K562 (cell line): Measurements from ENCODE around the gene CHTOP. TPM values are rescaled to one million over a fixed set of nuclear protein-coding genes. Genes with fewer than 3 reads are reported as not detected.
A peak's percentile ranks its signal among the peaks of the same experiment; 100 is the strongest.

Experiments used
- ARID1B ChIP-seq: fragments of 450-650 bp; IDR thresholded peaks from 2 replicates; pipeline ENCODE4 v1.6.1; 2016; ENCODE audit warnings: antibody characterized with exemption, mild to moderate bottlenecking, inconsistent platforms
- FOS ChIP-seq: IDR thresholded peaks from 3 replicates; pipeline ENCODE4 v1.6.1; 2011; ENCODE audit not compliant: insufficient read length; ENCODE audit errors: extremely low read depth
- HLTF ChIP-seq: fragments of 450-650 bp; IDR thresholded peaks from 2 replicates; pipeline ENCODE4 v1.6.1; 2016
- MCM2 ChIP-seq: fragments of 450-650 bp; IDR thresholded peaks from 2 replicates; pipeline ENCODE4 v1.6.1; 2017; ENCODE audit warnings: low read depth, mild to moderate bottlenecking
- MCM3 ChIP-seq: fragments of 450-650 bp; IDR thresholded peaks from 2 replicates; pipeline ENCODE4 v1.6.1; 2016
- NRF1 ChIP-seq, 2 experiments: fragments of 450-650 bp; IDR thresholded peaks in 1 of 2; conservative IDR thresholded peaks in 1 of 2; 2 replicates each; pipeline ENCODE4 v1.6.1; 2014; ENCODE audit warnings: mild to moderate bottlenecking in 2 of 2
- SLC30A9 ChIP-seq: fragments of 250-450 bp; sonication (Bioruptor Pico); IDR thresholded peaks from 2 replicates; pipeline ENCODE4 v1.8.0; 2022; ENCODE audit warnings: mild to moderate bottlenecking, moderate library complexity
- STAT5B ChIP-seq: fragments of 250-450 bp; sonication (Bioruptor Pico); IDR thresholded peaks from 2 replicates; pipeline ENCODE4 v1.8.0; 2021; ENCODE audit warnings: mild to moderate bottlenecking, inconsistent platforms
- ZBTB7A ChIP-seq: IDR thresholded peaks from 2 replicates; pipeline ENCODE4 v1.6.1; 2011; ENCODE audit warnings: low read depth, mild to moderate bottlenecking, low read length, moderate library complexity, borderline replicate concordance; ENCODE audit not compliant: control insufficient read depth
- ZNF445 ChIP-seq: fragments of 250-450 bp; sonication (Bioruptor Pico); IDR thresholded peaks from 2 replicates; pipeline ENCODE4 v1.4.0; 2020; ENCODE audit warnings: low read depth, mild to moderate bottlenecking, moderate library complexity
- polyA plus RNA-seq, 8 experiments: library from polyadenylated mRNA; depleted of rRNA in 4 of 8; stranded (reverse) in 5 of 8; unstranded in 3 of 8; fragments of >200 nt; fragmentation: Nextera tagmentation in 2 of 8; fragmentation: Illumina TruSeq in 1 of 8; extraction: Ambion mirVana in 2 of 8; extraction: Trizol in 1 of 8; gene quantifications; 2 replicates each; pipeline versions ENCODE4 v1.2.1 to v1.2.3, GENCODE V29; 2011 to 2014; ENCODE audit warnings: inconsistent platforms in 1 of 8, missing spikeins in 1 of 8
- total RNA-seq, 7 experiments: library from RNA; depleted of rRNA in 6 of 7; stranded (reverse); fragments of >200 nt in 6 of 7; fragmentation: Illumina TruSeq in 2 of 7; extraction: Trizol in 2 of 7; gene quantifications; 2 replicates each; pipeline versions ENCODE4 v1.2.1 to v1.2.3, GENCODE V29; 2011 to 2021; ENCODE audit warnings: low replicate concordance in 1 of 7
- TF ChIP-seq, protein P1 (sequence below): fragments of 150-350 bp; conservative IDR thresholded peaks from 2 replicates; pipeline ENCODE4 v1.6.1; 2014; ENCODE audit warnings: low read length
- TF ChIP-seq, protein P2 (sequence below), 2 experiments: fragments of 450-650 bp; formaldehyde crosslinking in 1 of 2; IDR thresholded peaks; 2 replicates each; pipeline versions ENCODE4 v1.4.0 to v1.6.1; 2014 to 2020; ENCODE audit warnings: mild to moderate bottlenecking in 2 of 2, borderline replicate concordance in 1 of 2, low read depth in 1 of 2
- TF ChIP-seq, protein P3 (sequence below): fragments of 150-350 bp; IDR thresholded peaks from 2 replicates; pipeline ENCODE4 v1.6.1; 2014; ENCODE audit warnings: low read depth, mild to moderate bottlenecking, low read length, borderline replicate concordance

Gene CHTOP
- total and polyA plus RNA-seq, 9 of the 15 experiments (the other 6 are each of a cell fraction or from before 2014, with no cell fraction given): 10.2 to 91.8 (median 60.8) TPM

DNA sequence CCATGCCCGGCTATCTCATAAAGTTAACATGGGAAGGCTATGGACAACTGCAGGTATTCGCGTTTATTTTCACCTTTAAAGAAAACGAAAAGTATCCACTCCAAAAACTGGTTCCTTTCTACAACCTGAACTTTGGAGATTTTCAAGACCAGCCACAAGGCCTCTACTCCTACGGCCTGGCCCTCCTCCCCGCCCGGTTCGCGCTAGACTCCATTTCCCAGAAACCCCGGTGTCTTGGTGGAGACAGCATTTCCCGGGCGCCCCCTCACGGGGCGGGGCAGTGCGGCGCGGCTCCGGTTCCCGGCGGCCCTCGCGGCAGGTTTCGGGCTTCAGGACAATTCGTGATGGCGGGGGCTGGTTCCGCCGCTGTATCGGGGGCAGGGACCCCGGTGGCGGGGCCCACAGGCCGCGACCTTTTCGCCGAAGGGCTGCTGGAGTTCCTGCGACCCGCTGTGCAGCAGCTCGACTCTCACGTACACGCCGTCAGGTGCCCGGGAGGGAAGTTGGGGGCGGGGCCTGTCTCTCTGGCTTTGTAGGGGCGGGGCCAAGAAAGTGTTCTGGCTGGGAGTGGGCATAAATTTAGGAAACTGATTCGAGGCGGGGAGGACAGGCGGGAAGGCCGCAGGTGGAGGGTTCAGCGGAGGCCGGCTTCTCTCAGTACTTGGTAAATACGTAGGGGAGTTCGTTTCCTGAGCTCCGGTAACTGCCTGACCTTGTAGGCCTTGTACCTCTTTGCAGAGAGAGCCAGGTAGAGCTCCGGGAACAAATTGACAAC is 24.7 kb downstream of the CHTOP start, which contains the start of gene SNAPIN (continued):
- TF ChIP-seq, protein P1, sequence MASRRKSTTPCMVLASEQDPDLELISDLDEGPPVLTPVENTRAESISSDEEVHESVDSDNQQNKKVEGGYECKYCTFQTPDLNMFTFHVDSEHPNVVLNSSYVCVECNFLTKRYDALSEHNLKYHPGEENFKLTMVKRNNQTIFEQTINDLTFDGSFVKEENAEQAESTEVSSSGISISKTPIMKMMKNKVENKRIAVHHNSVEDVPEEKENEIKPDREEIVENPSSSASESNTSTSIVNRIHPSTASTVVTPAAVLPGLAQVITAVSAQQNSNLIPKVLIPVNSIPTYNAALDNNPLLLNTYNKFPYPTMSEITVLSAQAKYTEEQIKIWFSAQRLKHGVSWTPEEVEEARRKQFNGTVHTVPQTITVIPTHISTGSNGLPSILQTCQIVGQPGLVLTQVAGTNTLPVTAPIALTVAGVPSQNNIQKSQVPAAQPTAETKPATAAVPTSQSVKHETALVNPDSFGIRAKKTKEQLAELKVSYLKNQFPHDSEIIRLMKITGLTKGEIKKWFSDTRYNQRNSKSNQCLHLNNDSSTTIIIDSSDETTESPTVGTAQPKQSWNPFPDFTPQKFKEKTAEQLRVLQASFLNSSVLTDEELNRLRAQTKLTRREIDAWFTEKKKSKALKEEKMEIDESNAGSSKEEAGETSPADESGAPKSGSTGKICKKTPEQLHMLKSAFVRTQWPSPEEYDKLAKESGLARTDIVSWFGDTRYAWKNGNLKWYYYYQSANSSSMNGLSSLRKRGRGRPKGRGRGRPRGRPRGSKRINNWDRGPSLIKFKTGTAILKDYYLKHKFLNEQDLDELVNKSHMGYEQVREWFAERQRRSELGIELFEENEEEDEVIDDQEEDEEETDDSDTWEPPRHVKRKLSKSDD: no peak
- TF ChIP-seq HLTF (no peak), FOS (no peak), ZBTB7A (peak; percentile 48; the same call in 1 of the 2 replicates), MCM3 (no peak), STAT5B (CRISPR knock-in tag) (no peak), MCM2 (no peak), ARID1B (no peak), NRF1 (conservative IDR thresholded peaks at IDR 0.05 in 1 of 2, IDR thresholded peaks at IDR 0.05 in 1 of 2) (peak; percentile 56 to 66; a peak in 3 of 4 replicates), ZNF445 (no peak), SLC30A9 (CRISPR knock-in tag) (no peak)
- TF ChIP-seq, protein P2, sequence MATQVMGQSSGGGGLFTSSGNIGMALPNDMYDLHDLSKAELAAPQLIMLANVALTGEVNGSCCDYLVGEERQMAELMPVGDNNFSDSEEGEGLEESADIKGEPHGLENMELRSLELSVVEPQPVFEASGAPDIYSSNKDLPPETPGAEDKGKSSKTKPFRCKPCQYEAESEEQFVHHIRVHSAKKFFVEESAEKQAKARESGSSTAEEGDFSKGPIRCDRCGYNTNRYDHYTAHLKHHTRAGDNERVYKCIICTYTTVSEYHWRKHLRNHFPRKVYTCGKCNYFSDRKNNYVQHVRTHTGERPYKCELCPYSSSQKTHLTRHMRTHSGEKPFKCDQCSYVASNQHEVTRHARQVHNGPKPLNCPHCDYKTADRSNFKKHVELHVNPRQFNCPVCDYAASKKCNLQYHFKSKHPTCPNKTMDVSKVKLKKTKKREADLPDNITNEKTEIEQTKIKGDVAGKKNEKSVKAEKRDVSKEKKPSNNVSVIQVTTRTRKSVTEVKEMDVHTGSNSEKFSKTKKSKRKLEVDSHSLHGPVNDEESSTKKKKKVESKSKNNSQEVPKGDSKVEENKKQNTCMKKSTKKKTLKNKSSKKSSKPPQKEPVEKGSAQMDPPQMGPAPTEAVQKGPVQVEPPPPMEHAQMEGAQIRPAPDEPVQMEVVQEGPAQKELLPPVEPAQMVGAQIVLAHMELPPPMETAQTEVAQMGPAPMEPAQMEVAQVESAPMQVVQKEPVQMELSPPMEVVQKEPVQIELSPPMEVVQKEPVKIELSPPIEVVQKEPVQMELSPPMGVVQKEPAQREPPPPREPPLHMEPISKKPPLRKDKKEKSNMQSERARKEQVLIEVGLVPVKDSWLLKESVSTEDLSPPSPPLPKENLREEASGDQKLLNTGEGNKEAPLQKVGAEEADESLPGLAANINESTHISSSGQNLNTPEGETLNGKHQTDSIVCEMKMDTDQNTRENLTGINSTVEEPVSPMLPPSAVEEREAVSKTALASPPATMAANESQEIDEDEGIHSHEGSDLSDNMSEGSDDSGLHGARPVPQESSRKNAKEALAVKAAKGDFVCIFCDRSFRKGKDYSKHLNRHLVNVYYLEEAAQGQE (IDR thresholded peaks at IDR 0.05; ENCODE audit: borderline replicate concordance): no peak
- TF ChIP-seq, protein P2 (CRISPR knock-in tag; IDR thresholded peaks at IDR 0.05; ENCODE audit: low read depth): peak; percentile 64
- TF ChIP-seq, protein P3, sequence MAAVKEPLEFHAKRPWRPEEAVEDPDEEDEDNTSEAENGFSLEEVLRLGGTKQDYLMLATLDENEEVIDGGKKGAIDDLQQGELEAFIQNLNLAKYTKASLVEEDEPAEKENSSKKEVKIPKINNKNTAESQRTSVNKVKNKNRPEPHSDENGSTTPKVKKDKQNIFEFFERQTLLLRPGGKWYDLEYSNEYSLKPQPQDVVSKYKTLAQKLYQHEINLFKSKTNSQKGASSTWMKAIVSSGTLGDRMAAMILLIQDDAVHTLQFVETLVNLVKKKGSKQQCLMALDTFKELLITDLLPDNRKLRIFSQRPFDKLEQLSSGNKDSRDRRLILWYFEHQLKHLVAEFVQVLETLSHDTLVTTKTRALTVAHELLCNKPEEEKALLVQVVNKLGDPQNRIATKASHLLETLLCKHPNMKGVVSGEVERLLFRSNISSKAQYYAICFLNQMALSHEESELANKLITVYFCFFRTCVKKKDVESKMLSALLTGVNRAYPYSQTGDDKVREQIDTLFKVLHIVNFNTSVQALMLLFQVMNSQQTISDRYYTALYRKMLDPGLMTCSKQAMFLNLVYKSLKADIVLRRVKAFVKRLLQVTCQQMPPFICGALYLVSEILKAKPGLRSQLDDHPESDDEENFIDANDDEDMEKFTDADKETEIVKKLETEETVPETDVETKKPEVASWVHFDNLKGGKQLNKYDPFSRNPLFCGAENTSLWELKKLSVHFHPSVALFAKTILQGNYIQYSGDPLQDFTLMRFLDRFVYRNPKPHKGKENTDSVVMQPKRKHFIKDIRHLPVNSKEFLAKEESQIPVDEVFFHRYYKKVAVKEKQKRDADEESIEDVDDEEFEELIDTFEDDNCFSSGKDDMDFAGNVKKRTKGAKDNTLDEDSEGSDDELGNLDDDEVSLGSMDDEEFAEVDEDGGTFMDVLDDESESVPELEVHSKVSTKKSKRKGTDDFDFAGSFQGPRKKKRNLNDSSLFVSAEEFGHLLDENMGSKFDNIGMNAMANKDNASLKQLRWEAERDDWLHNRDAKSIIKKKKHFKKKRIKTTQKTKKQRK: no peak
